H1 (cell line): ENCODE results near the gene CEP41. TPM values are rescaled to one million over a fixed set of nuclear protein-coding genes. Genes with fewer than 3 reads are reported as not detected.

ENCODE experiments used
- CTCF ChIA-PET: fragments of 300-600 bp; sonication (Branson Sonifier 250); formaldehyde crosslinking; loops from one replicate; lab custom pipeline; 2021; ENCODE audit not compliant: partially characterized antibody; lab: Charles Lee
- POLR2A ChIA-PET: fragments of 300-600 bp; sonication (Branson Sonifier 250); formaldehyde crosslinking; loops from one replicate; lab custom pipeline; 2021; ENCODE audit warnings: inconsistent platforms; ENCODE audit not compliant: partially characterized antibody; lab: Charles Lee
- DNase-seq, 2 experiments: peaks; one replicate each; pipeline versions ENCODE4 v3.0.0 to v3.0.0-alpha.2; 2010 to 2022; ENCODE audit warnings: low spot score in 2 of 2, low read depth in 1 of 2, mixed read lengths in 1 of 2
- FAIRE-seq: peaks from 2 replicates; lab custom pipeline; 2011; peaks lifted over from hg19 to GRCh38; lab: Jason Lieb, UNC
- H2AFZ ChIP-seq: 2 replicates; pipeline ENCODE4 v1.8.1; 2012; ENCODE audit warnings: low read length, inconsistent platforms
- H2AK5ac ChIP-seq: 2 replicates; pipeline ENCODE4 v1.6.1; 2013; ENCODE audit warnings: low read depth, low read length
- H2BK120ac ChIP-seq: replicated peaks from 2 replicates; pipeline ENCODE3; 2013; ENCODE audit warnings: low read depth, low read length, inconsistent platforms
- H2BK12ac ChIP-seq: 2 replicates; pipeline ENCODE4 v1.6.1; 2013; ENCODE audit warnings: low read depth, low read length
- H2BK15ac ChIP-seq: 2 replicates; pipeline ENCODE4 v1.6.1; 2013; ENCODE audit warnings: low read length
- H2BK20ac ChIP-seq: 2 replicates; pipeline ENCODE4 v1.6.1; 2013; ENCODE audit warnings: low read length
- H2BK5ac ChIP-seq: 2 replicates; pipeline ENCODE4 v1.6.1; 2013; ENCODE audit warnings: low read depth, low read length
- H3K14ac ChIP-seq: 2 replicates; pipeline ENCODE4 v1.6.1; 2013; ENCODE audit warnings: inconsistent platforms; ENCODE audit not compliant: insufficient read length
- H3K18ac ChIP-seq: 2 replicates; pipeline ENCODE4 v1.6.1; 2013; ENCODE audit warnings: low read length; ENCODE audit errors: extremely low read depth
- H3K23ac ChIP-seq: 2 replicates; pipeline ENCODE4 v1.6.1; 2013; ENCODE audit warnings: inconsistent platforms; ENCODE audit not compliant: insufficient read length
- H3K23me2 ChIP-seq: 2 replicates; pipeline ENCODE4 v1.6.1; 2013; ENCODE audit warnings: low read depth, low read length
- H3K27ac ChIP-seq: 2 replicates; pipeline ENCODE4 v1.6.1; 2011; ENCODE audit warnings: low read depth, low read length, inconsistent platforms
- H3K27me3 ChIP-seq, 4 experiments: replicated peaks in 1 of 4; 1 replicate in 1 of 4; 2 replicates in 3 of 4; pipeline versions ENCODE4 v1.6.1 to v1.8.1; 2011 to 2013; ENCODE audit warnings: low read length in 3 of 4, mild to moderate bottlenecking in 3 of 4, inconsistent platforms in 2 of 4, mixed read lengths in 2 of 4, moderate library complexity in 1 of 4; ENCODE audit not compliant: control insufficient read depth in 3 of 4, insufficient read depth in 3 of 4; ENCODE audit errors: extremely low read depth in 1 of 4
- H3K36me3 ChIP-seq, 4 experiments: 2 replicates each; pipeline versions ENCODE4 v1.6.1 to v1.8.1; 2011 to 2013; ENCODE audit warnings: mild to moderate bottlenecking in 4 of 4, low read length in 3 of 4, moderate library complexity in 2 of 4, control low read depth in 1 of 4, inconsistent platforms in 1 of 4; ENCODE audit not compliant: insufficient read depth in 4 of 4, control insufficient read depth in 2 of 4
- H3K4ac ChIP-seq: replicated peaks from 2 replicates; pipeline ENCODE3; 2013; ENCODE audit warnings: low read length, low read depth, mixed read lengths, inconsistent platforms; ENCODE audit not compliant: insufficient read length
- H3K4me1 ChIP-seq, 4 experiments: replicated peaks in 1 of 4; 1 replicate in 1 of 4; 2 replicates in 3 of 4; pipeline versions ENCODE4 v1.6.1 to v1.8.1; 2011 to 2013; ENCODE audit warnings: low read length in 3 of 4, inconsistent platforms in 2 of 4, mixed read lengths in 1 of 4; ENCODE audit not compliant: insufficient read depth in 4 of 4, control insufficient read depth in 3 of 4
- H3K4me2 ChIP-seq, 2 experiments: 2 replicates each; pipeline versions ENCODE4 v1.6.1 to v1.8.1; 2011 to 2013; ENCODE audit warnings: low read depth in 2 of 2, low read length in 2 of 2, control low read depth in 1 of 2, inconsistent platforms in 1 of 2, mild to moderate bottlenecking in 1 of 2; ENCODE audit not compliant: insufficient read depth in 1 of 2
- H3K4me3 ChIP-seq, 4 experiments: fragments of 200-600, 300-600 bp in 1 of 4; sonication (generic), shearing (Covaris generic), sonication (Bioruptor Twin) in 1 of 4; 2 replicates each; pipeline versions ENCODE4 v1.5.1 to v1.8.1; 2011 to 2016; ENCODE audit warnings: low read length in 4 of 4, low read depth in 3 of 4, control low read depth in 2 of 4, inconsistent platforms in 2 of 4, mild to moderate bottlenecking in 2 of 4, mixed read lengths in 1 of 4, moderate library complexity in 1 of 4; ENCODE audit not compliant: insufficient read depth in 2 of 4; ENCODE audit errors: extremely low read depth in 1 of 4
- H3K56ac ChIP-seq: replicated peaks from 2 replicates; pipeline ENCODE3; 2013; ENCODE audit warnings: low read depth, mild to moderate bottlenecking, mixed read lengths, low read length, inconsistent platforms; ENCODE audit not compliant: insufficient read length
- H3K79me1 ChIP-seq: 2 replicates; pipeline ENCODE4 v1.6.1; 2013; ENCODE audit warnings: low read depth, low read length, control low read depth
- H3K79me2 ChIP-seq, 2 experiments: 2 replicates each; pipeline versions ENCODE4 v1.6.1 to v1.8.1; 2012 to 2013; ENCODE audit warnings: low read length in 2 of 2, mild to moderate bottlenecking in 2 of 2, inconsistent platforms in 1 of 2; ENCODE audit not compliant: insufficient read depth in 2 of 2, control insufficient read depth in 1 of 2
- H3K9ac ChIP-seq, 4 experiments: replicated peaks in 1 of 4; 1 replicate in 1 of 4; 2 replicates in 3 of 4; pipeline versions ENCODE4 v1.6.1 to v1.8.1; 2011 to 2013; ENCODE audit warnings: low read depth in 3 of 4, low read length in 3 of 4, control low read depth in 2 of 4, mild to moderate bottlenecking in 2 of 4, moderate library complexity in 2 of 4, inconsistent platforms in 1 of 4; ENCODE audit errors: extremely low read depth in 1 of 4
- H3K9me3 ChIP-seq, 2 experiments: 2 replicates each; pipeline versions ENCODE4 v1.6.1 to v1.8.1; 2012 to 2013; ENCODE audit warnings: mild to moderate bottlenecking in 2 of 2, moderate library complexity in 2 of 2, control low read depth in 1 of 2, inconsistent platforms in 1 of 2, low read depth in 1 of 2, low read length in 1 of 2, mixed read lengths in 1 of 2; ENCODE audit not compliant: insufficient read depth in 2 of 2
- H4K20me1 ChIP-seq, 2 experiments: replicated peaks in 1 of 2; 2 replicates each; pipeline versions ENCODE3 to v1.8.1; 2011 to 2013; ENCODE audit warnings: inconsistent platforms in 2 of 2, low read length in 2 of 2, mild to moderate bottlenecking in 1 of 2; ENCODE audit not compliant: insufficient read depth in 2 of 2, control insufficient read depth in 1 of 2
- H4K5ac ChIP-seq: 2 replicates; pipeline ENCODE4 v1.6.1; 2013; ENCODE audit warnings: low read length, low read depth, mixed read lengths, inconsistent platforms; ENCODE audit not compliant: insufficient read length
- H4K8ac ChIP-seq: 2 replicates; pipeline ENCODE4 v1.8.0; 2013; ENCODE audit warnings: mild to moderate bottlenecking, moderate library complexity, low read length, inconsistent platforms; ENCODE audit not compliant: insufficient read depth; ENCODE audit errors: extremely low read depth
- H4K91ac ChIP-seq: replicated peaks from 2 replicates; pipeline ENCODE3; 2013; ENCODE audit warnings: low read length, mixed read lengths, inconsistent platforms; ENCODE audit not compliant: insufficient read length
- ASH2L ChIP-seq: fragments of 200-600, 300-600 bp; sonication (generic); IDR thresholded peaks from one replicate; pipeline ENCODE4 v1.7.1; 2017; ENCODE audit warnings: low read length
- ATF3 ChIP-seq: IDR thresholded peaks from 2 replicates; pipeline ENCODE4 v1.6.1; 2011; ENCODE audit warnings: low read depth, mild to moderate bottlenecking, low read length; ENCODE audit not compliant: insufficient read depth
- BACH1 ChIP-seq: IDR thresholded peaks from 2 replicates; pipeline ENCODE4 v1.6.1; 2012; ENCODE audit warnings: low read length, improper control_type of control experiment
- CTCF ChIP-seq, 3 experiments: IDR thresholded peaks; 1 replicate in 2 of 3; 2 replicates in 1 of 3; pipeline versions ENCODE4 v1.5.1 to v1.6.1; 2011; ENCODE audit warnings: low read length in 3 of 3, mild to moderate bottlenecking in 3 of 3, inconsistent platforms in 2 of 3, low read depth in 1 of 3, moderate library complexity in 1 of 3; ENCODE audit not compliant: insufficient read depth in 1 of 3; ENCODE audit errors: control extremely low read depth in 1 of 3
- KDM1A ChIP-seq: fragments of 200-600, 300-600 bp; sonication (generic); IDR thresholded peaks from 2 replicates; pipeline ENCODE4 v1.7.1; 2016; ENCODE audit warnings: mild to moderate bottlenecking, low read length, borderline replicate concordance
- POU5F1 ChIP-seq: IDR thresholded peaks from 2 replicates; pipeline ENCODE4 v1.6.1; 2011; ENCODE audit warnings: low read depth, mild to moderate bottlenecking, low read length, moderate library complexity
- SAP30 ChIP-seq: fragments of 300-600 bp; sonication (generic); IDR thresholded peaks from 2 replicates; pipeline ENCODE4 v1.7.1; 2012; ENCODE audit warnings: low read length, moderate library complexity, mild to moderate bottlenecking, inconsistent platforms; ENCODE audit not compliant: insufficient read depth, insufficient replicate concordance
- SRF ChIP-seq: IDR thresholded peaks from 2 replicates; pipeline ENCODE4 v1.6.1; 2011; ENCODE audit warnings: mild to moderate bottlenecking, low read depth, low read length, moderate library complexity
- TEAD4 ChIP-seq: IDR thresholded peaks from 2 replicates; pipeline ENCODE4 v1.6.1; 2012; ENCODE audit warnings: low read depth, low read length, inconsistent platforms, mixed read lengths
- WGBS, 2 experiments: shearing (Covaris generic) in 1 of 2; methylation state at CpG; one replicate each; pipeline versions ENCODE4 v1.1.6 to v1.1.7; 2013 to 2015; ENCODE audit warnings: low lambda C conversion rate in 2 of 2, mixed read lengths in 2 of 2, inconsistent platforms in 1 of 2, low coverage in 1 of 2, missing lambda C conversion rate in 1 of 2; ENCODE audit not compliant: insufficient replicate concordance in 2 of 2, insufficient coverage in 1 of 2, insufficient read length in 1 of 2; ENCODE audit errors: extremely low coverage in 1 of 2, missing lambda C conversion rate in 1 of 2; 5-methylcytosine and 5-hydroxymethylcytosine counted together
- polyA plus RNA-seq, 7 experiments: library from polyadenylated mRNA; depleted of rRNA in 3 of 7; stranded (reverse) in 5 of 7; unstranded in 2 of 7; fragments of >200 nt in 5 of 7; fragments of 200-250 nt in 2 of 7; gene quantifications; 1 replicate in 5 of 7; 2 replicates in 1 of 7; 4 replicates in 1 of 7; pipeline versions ENCODE4 v1.2.1 to v1.2.3, GENCODE V29; 2011 to 2013; ENCODE audit warnings: missing spikeins in 2 of 7, mixed read lengths in 2 of 7
- total RNA-seq: library from RNA; stranded (reverse); fragmentation: NEBNext Ultra II Directional; extraction: Animal tissue kit (Norgen Biotek cat#: 25700); gene quantifications from 2 replicates; pipeline ENCODE4 v1.2.1, GENCODE V29; 2021

The CEP41 gene
- total and polyA plus RNA-seq, 2 of the 8 experiments (the other 6 are each of a cell fraction or from before 2014, with no cell fraction given), result 9.3 to 12.8 TPM

- no peak overlapping the region for H4K5ac ChIP-seq
- 86% methylated on average over 3 of the region's 3 CpGs; no CpG with 5 or more reads in 1 of the 2 experiments for WGBS, 2 experiments
- no peaks in the 10 kb centered on the region for H3K79me1 ChIP-seq
- no peak overlapping the region for H3K18ac ChIP-seq
- no peak overlapping the region for H2BK12ac ChIP-seq
- H3K56ac ChIP-seq, result no peak overlapping the region
- H2AK5ac ChIP-seq, result no peak overlapping the region
- H3K23me2 ChIP-seq, result no peaks in the 10 kb centered on the region
- H3K27ac ChIP-seq, result no peak overlapping the region
- TF ChIP-seq TEAD4 (no peak), SRF (no peak), ATF3 (no peak), BACH1 (no peak), SAP30 (no peak), CTCF (IDR thresholded peaks at IDR 0.05; ENCODE audit: control extremely low read depth in 1 of 3, insufficient read depth in 1 of 3, low read depth in 1 of 3, low read length in 3 of 3) (no peak), KDM1A (no peak), POU5F1 (no peak), ASH2L (no peak)
- H3K14ac ChIP-seq, result no peak overlapping the region
- POLR2A ChIA-PET, result no interaction called here
- no peak overlapping the region for H2BK120ac ChIP-seq
- H3K23ac ChIP-seq, result no peak overlapping the region
- no peak overlapping the region for H3K4me2 ChIP-seq
- FAIRE-seq, result no peak
- no peak overlapping the region for H4K91ac ChIP-seq
- H3K27me3 ChIP-seq, result no peaks in the 10 kb centered on the region
- H3K4me1 ChIP-seq, result peaks cover 0 to 3% (median 0%) of the 10 kb centered on the region in 4 experiments; a peak in 2 of 7 replicates
- no peak overlapping the region for H2AFZ ChIP-seq
- no peak overlapping the region for H3K4me3 ChIP-seq
- no peaks in the 10 kb centered on the region for H3K36me3 ChIP-seq
- no peak overlapping the region for H2BK20ac ChIP-seq
- no peak overlapping the region for H4K8ac ChIP-seq
- H3K79me2 ChIP-seq, result no peaks in the 10 kb centered on the region
- no peaks in the 10 kb centered on the region for H4K20me1 ChIP-seq
- no peak overlapping the region for H2BK5ac ChIP-seq
- CTCF ChIA-PET, result no interaction called here
- H2BK15ac ChIP-seq, result no peak overlapping the region
- H3K9ac ChIP-seq, result no peak overlapping the region
- H3K4ac ChIP-seq, result no peak overlapping the region
- no peaks in the 10 kb centered on the region for H3K9me3 ChIP-seq
- DNase-seq, result no peak
These were observed 38.2 kb upstream of the CEP41 start for GRCh38 chr7:130478991-130479390.
